WTC11 (cell line): ENCODE measurements around the gene SEC22C. TPM values are rescaled to one million over a fixed set of nuclear protein-coding genes. Genes with fewer than 3 reads are reported as not detected.

Source experiments
- ATAC-seq: fragments of 200-7000 bp; cut with Tn5 transposase; 2 replicates; pipeline ENCODE4 v1.10.0; 2021; ENCODE audit warnings: mild to moderate bottlenecking, moderate library complexity
- CTCF ChIA-PET: fragments of 300-600 bp; sonication (Branson Sonifier 250); formaldehyde crosslinking; loops from one replicate; lab custom pipeline; 2021; ENCODE audit warnings: antibody characterized with exemption; lab: Charles Lee
- POLR2A ChIA-PET: fragments of 350-600 bp; sonication (Branson Sonifier 250); formaldehyde crosslinking; loops from one replicate; lab custom pipeline; 2021; ENCODE audit warnings: antibody characterized with exemption; lab: Charles Lee
- DNase-seq: peaks from one replicate; pipeline ENCODE4 v3.0.0; 2021; ENCODE audit warnings: low spot score
- H3K27ac Mint-ChIP-seq: 2 replicates; pipeline ENCODE4 v1.8.0; 2021; ENCODE audit warnings: mixed read lengths
- H3K27me3 Mint-ChIP-seq: 2 replicates; pipeline ENCODE4 v1.8.0; 2021; ENCODE audit warnings: low read depth, mild to moderate bottlenecking, moderate library complexity, mixed read lengths
- H3K36me3 Mint-ChIP-seq: 2 replicates; pipeline ENCODE4 v1.8.0; 2021; ENCODE audit warnings: mixed read lengths
- H3K4me1 Mint-ChIP-seq: 2 replicates; pipeline ENCODE4 v1.8.0; 2022; ENCODE audit warnings: mixed read lengths
- H3K4me3 Mint-ChIP-seq: 2 replicates; pipeline ENCODE4 v1.8.0; 2021; ENCODE audit warnings: mild to moderate bottlenecking, moderate library complexity, mixed read lengths
- H3K9me3 Mint-ChIP-seq: 2 replicates; pipeline ENCODE4 v1.8.0; 2021; ENCODE audit warnings: mixed read lengths
- CBFB ChIP-seq: sonication (generic); formaldehyde crosslinking; IDR thresholded peaks from 2 replicates; pipeline ENCODE4 v1.8.1; 2022; ENCODE audit warnings: mild to moderate bottlenecking, low read depth, missing genetic modification reagents
- FOXJ3 ChIP-seq: sonication (generic); formaldehyde crosslinking; IDR thresholded peaks from 2 replicates; pipeline ENCODE4 v1.9.0; 2021; ENCODE audit warnings: missing genetic modification reagents, mild to moderate bottlenecking, borderline replicate concordance
- FOXK1 ChIP-seq: sonication (generic); formaldehyde crosslinking; IDR thresholded peaks from 2 replicates; pipeline ENCODE4 v1.8.0; 2022; ENCODE audit warnings: mild to moderate bottlenecking, moderate library complexity, missing genetic modification reagents
- JAZF1 ChIP-seq: fragments of 250-450 bp; sonication (Bioruptor Pico); IDR thresholded peaks from 2 replicates; pipeline ENCODE4 v1.9.0; 2021; ENCODE audit warnings: moderate library complexity, mild to moderate bottlenecking, inconsistent platforms
- KAT7 ChIP-seq: sonication (generic); formaldehyde crosslinking; IDR thresholded peaks from 2 replicates; pipeline ENCODE4 v1.8.1; 2023; ENCODE audit warnings: missing genetic modification reagents, mild to moderate bottlenecking, borderline replicate concordance
- RELA ChIP-seq: sonication (generic); formaldehyde crosslinking; IDR thresholded peaks from 2 replicates; pipeline ENCODE4 v1.8.1; 2022; ENCODE audit warnings: missing genetic modification reagents, mild to moderate bottlenecking, borderline replicate concordance
- SOX15 ChIP-seq: fragments of 250-450 bp; sonication (Bioruptor Pico); IDR thresholded peaks from 2 replicates; pipeline ENCODE4 v1.9.0; 2021; ENCODE audit warnings: mild to moderate bottlenecking
- SP1 ChIP-seq: sonication (generic); formaldehyde crosslinking; conservative IDR thresholded peaks from 2 replicates; pipeline ENCODE4 v1.8.1; 2022; ENCODE audit warnings: missing genetic modification reagents
- USF1 ChIP-seq: sonication (generic); formaldehyde crosslinking; IDR thresholded peaks from 2 replicates; pipeline ENCODE4 v1.8.0; 2022; ENCODE audit warnings: mild to moderate bottlenecking, missing genetic modification reagents
- ZMAT4 ChIP-seq: fragments of 250-450 bp; sonication (Bioruptor Pico); IDR thresholded peaks from 2 replicates; pipeline ENCODE4 v1.9.0; 2021; ENCODE audit warnings: mild to moderate bottlenecking
- ZNF263 ChIP-seq: sonication (generic); formaldehyde crosslinking; IDR thresholded peaks from 2 replicates; pipeline ENCODE4 v1.8.1; 2022; ENCODE audit warnings: low read depth, mild to moderate bottlenecking, moderate library complexity, missing genetic modification reagents
- total RNA-seq: library from RNA; stranded (reverse); gene quantifications from 3 replicates; pipeline ENCODE4 v1.2.3, GENCODE V29; 2021
- TF ChIP-seq, protein P1 (sequence below): fragments of 200-600 bp; IDR thresholded peaks from 2 replicates; pipeline ENCODE4 v1.8.0; 2022; ENCODE audit warnings: antibody characterized with exemption
- TF ChIP-seq, protein P2 (sequence below): fragments of 250-450 bp; sonication (Bioruptor Pico); IDR thresholded peaks from 2 replicates; pipeline ENCODE4 v2.1.2; 2022; ENCODE audit warnings: mild to moderate bottlenecking, moderate library complexity
- TF ChIP-seq, protein P3 (sequence below): sonication (generic); formaldehyde crosslinking; IDR thresholded peaks from 2 replicates; pipeline ENCODE4 v1.8.0; 2022; ENCODE audit warnings: mild to moderate bottlenecking, missing genetic modification reagents
- TF ChIP-seq, protein P4 (sequence below): sonication (generic); formaldehyde crosslinking; IDR thresholded peaks from 2 replicates; pipeline ENCODE4 v1.8.1; 2023; ENCODE audit warnings: mild to moderate bottlenecking, moderate library complexity, missing genetic modification reagents

The SEC22C gene
- total RNA-seq, 1 experiment from 2014 or later = 37.0 TPM

GRCh38 chr3:42539871-42540714 is 41.7 kb downstream of the SEC22C start:
- no peak overlapping the region for H3K4me3 Mint-ChIP-seq
- H3K27ac Mint-ChIP-seq = no peak overlapping the region
- DNase-seq (peak; percentile 95), ATAC-seq (peak; percentile 83)
- TF ChIP-seq, protein P1, sequence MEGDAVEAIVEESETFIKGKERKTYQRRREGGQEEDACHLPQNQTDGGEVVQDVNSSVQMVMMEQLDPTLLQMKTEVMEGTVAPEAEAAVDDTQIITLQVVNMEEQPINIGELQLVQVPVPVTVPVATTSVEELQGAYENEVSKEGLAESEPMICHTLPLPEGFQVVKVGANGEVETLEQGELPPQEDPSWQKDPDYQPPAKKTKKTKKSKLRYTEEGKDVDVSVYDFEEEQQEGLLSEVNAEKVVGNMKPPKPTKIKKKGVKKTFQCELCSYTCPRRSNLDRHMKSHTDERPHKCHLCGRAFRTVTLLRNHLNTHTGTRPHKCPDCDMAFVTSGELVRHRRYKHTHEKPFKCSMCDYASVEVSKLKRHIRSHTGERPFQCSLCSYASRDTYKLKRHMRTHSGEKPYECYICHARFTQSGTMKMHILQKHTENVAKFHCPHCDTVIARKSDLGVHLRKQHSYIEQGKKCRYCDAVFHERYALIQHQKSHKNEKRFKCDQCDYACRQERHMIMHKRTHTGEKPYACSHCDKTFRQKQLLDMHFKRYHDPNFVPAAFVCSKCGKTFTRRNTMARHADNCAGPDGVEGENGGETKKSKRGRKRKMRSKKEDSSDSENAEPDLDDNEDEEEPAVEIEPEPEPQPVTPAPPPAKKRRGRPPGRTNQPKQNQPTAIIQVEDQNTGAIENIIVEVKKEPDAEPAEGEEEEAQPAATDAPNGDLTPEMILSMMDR = peak; percentile 92
- TF ChIP-seq, protein P2, sequence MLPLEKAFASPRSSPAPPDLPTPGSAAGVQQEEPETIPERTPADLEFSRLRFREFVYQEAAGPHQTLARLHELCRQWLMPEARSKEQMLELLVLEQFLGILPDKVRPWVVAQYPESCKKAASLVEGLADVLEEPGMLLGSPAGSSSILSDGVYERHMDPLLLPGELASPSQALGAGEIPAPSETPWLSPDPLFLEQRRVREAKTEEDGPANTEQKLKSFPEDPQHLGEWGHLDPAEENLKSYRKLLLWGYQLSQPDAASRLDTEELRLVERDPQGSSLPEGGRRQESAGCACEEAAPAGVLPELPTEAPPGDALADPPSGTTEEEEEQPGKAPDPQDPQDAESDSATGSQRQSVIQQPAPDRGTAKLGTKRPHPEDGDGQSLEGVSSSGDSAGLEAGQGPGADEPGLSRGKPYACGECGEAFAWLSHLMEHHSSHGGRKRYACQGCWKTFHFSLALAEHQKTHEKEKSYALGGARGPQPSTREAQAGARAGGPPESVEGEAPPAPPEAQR = no peak
- ChIA-PET POLR2A (no interaction called here), CTCF (interaction anchor here (0.6 to 2.6 kb wide), 9 partner anchors 9 to 311 kb away, joined by 3 to 13 read pairs (median 5); partner anchors contain the start of gene VIPR1)
- no peaks in the 10 kb centered on the region for H3K9me3 Mint-ChIP-seq
- no peaks in the 10 kb centered on the region for H3K27me3 Mint-ChIP-seq
- H3K36me3 Mint-ChIP-seq = no peaks in the 10 kb centered on the region
- H3K4me1 Mint-ChIP-seq = peaks cover 11% of the 10 kb centered on the region

DNA sequence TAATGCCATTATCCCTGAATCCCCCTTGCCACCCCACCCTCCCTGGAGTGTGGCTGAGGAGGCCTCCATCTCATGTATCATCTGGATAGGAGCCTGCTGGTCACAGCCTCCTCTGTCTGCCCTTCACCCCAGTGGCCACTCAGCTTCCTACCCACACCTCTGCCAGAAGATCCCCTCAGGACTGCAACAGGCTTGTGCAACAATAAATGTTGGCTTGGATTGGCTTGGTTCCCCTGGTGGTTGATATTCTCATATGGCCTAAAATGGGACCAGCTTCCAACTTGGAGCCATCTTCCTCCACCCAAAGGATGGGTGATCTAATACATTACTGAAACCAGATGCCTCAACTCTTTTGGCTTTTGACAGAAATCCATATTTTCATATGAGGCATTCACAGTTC is 44.4 kb downstream of the SEC22C start:
- Mint-ChIP-seq H3K4me3 (no peak overlapping the region), H3K36me3 (no peaks in the 10 kb centered on the region), H3K4me1 (peaks cover 30% of the 10 kb centered on the region), H3K27ac (no peak overlapping the region), H3K9me3 (no peaks in the 10 kb centered on the region), H3K27me3 (no peaks in the 10 kb centered on the region)
- ATAC-seq (no peak), DNase-seq (no peak)
- TF ChIP-seq, protein P3, sequence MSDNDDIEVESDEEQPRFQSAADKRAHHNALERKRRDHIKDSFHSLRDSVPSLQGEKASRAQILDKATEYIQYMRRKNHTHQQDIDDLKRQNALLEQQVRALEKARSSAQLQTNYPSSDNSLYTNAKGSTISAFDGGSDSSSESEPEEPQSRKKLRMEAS (CRISPR knock-in tag) = no peak
- TF ChIP-seq USF1 (CRISPR knock-in tag) = no peak
- POLR2A ChIA-PET = no interaction called here
- CTCF ChIA-PET = interaction anchor here (0.9 to 3.5 kb wide), 5 partner anchors 11 to 307 kb away, joined by 3 to 40 read pairs (median 25); partner anchors contain the start of gene VIPR1

DNA sequence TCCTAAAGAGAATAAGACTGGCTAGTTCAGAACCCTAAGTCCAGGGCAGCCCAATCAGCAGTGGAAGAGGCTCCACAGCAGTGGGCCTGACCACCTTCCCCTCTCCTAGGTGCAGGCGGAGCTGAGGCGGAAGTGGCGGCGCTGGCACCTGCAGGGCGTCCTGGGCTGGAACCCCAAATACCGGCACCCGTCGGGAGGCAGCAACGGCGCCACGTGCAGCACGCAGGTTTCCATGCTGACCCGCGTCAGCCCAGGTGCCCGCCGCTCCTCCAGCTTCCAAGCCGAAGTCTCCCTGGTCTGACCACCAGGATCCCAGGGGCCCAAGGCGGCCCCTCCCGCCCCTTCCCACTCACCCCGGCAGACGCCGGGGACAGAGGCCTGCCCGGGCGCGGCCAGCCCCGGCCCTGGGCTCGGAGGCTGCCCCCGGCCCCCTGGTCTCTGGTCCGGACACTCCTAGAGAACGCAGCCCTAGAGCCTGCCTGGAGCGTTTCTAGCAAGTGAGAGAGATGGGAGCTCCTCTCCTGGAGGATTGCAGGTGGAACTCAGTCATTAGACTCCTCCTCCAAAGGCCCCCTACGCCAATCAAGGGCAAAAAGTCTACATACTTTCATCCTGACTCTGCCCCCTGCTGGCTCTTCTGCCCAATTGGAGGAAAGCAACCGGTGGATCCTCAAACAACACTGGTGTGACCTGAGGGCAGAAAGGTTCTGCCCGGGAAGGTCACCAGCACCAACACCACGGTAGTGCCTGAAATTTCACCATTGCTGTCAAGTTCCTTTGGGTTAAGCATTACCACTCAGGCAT is 45.6 kb downstream of the SEC22C start:
- POLR2A ChIA-PET = interaction anchor here (2.6 kb wide), 1 partner anchor 35 kb away, joined by 9 read pairs; the partner anchor contains the start of gene VIPR1
- DNase-seq (peak; percentile 78), ATAC-seq (peak; percentile 74)
- H3K27me3 Mint-ChIP-seq = no peaks in the 10 kb centered on the region
- H3K4me1 Mint-ChIP-seq = peaks cover 30% of the 10 kb centered on the region
- H3K4me3 Mint-ChIP-seq = no peak overlapping the region
- no peaks in the 10 kb centered on the region for H3K9me3 Mint-ChIP-seq
- H3K27ac Mint-ChIP-seq = no peak overlapping the region
- H3K36me3 Mint-ChIP-seq = no peaks in the 10 kb centered on the region
- CTCF ChIA-PET = interaction anchor here (0.5 to 3.5 kb wide), 38 partner anchors 9 to 511 kb away, joined by 3 to 40 read pairs (median 5); partner anchors contain the start of genes SEC22C and VIPR1
- TF ChIP-seq ZNF263 = no peak
- TF ChIP-seq FOXJ3 (CRISPR knock-in tag) = no peak
- no peak for TF ChIP-seq FOXK1
- TF ChIP-seq, protein P4, sequence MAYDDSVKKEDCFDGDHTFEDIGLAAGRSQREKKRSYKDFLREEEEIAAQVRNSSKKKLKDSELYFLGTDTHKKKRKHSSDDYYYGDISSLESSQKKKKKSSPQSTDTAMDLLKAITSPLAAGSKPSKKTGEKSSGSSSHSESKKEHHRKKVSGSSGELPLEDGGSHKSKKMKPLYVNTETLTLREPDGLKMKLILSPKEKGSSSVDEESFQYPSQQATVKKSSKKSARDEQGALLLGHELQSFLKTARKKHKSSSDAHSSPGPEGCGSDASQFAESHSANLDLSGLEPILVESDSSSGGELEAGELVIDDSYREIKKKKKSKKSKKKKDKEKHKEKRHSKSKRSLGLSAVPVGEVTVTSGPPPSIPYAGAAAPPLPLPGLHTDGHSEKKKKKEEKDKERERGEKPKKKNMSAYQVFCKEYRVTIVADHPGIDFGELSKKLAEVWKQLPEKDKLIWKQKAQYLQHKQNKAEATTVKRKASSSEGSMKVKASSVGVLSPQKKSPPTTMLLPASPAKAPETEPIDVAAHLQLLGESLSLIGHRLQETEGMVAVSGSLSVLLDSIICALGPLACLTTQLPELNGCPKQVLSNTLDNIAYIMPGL (CRISPR knock-in tag) = no peak
- TF ChIP-seq CBFB (CRISPR knock-in tag) = no peak
- no peak for TF ChIP-seq SP1
- TF ChIP-seq SOX15 = no peak
- no peak for TF ChIP-seq RELA (CRISPR knock-in tag)
- TF ChIP-seq KAT7 (CRISPR knock-in tag) = no peak
- TF ChIP-seq ZMAT4 (CRISPR knock-in tag) = no peak
- TF ChIP-seq JAZF1 (CRISPR knock-in tag) = no peak
